ENCODE measurements around the gene GDF10. TPM values are rescaled to one million over a fixed set of nuclear protein-coding genes. Genes with fewer than 3 reads are reported as not detected.

Gene GDF10
- total and polyA plus RNA-seq, 4 donors = 0.10 to 27.5 (median 3.8) TPM; not detected in 1

GRCh38 chr10:47264797-47265281 lies 35.2 kb upstream of the GDF10 start:
- intact Hi-C loops (cut with DNase I) = no loop called here
- ATAC-seq (ENCODE audit: low FRiP score) (no peak), DNase-seq (peak in 1 of 2 donors; percentile 57)
- Histone ChIP-seq H3K27me3 (ENCODE audit: control insufficient read depth in 1 of 2, insufficient read depth in 2 of 2, low read length in 1 of 2) (no peaks in the 10 kb centered on the region), H3K9me3 (ENCODE audit: control insufficient read depth, low read length) (no peaks in the 10 kb centered on the region), H3K4me1 (ENCODE audit: control insufficient read depth in 1 of 2, insufficient read depth in 2 of 2, low read length in 2 of 2) (no peaks in the 10 kb centered on the region), H3K36me3 (ENCODE audit: control insufficient read depth in 1 of 2, insufficient read depth in 2 of 2, low read length in 1 of 2) (no peaks in the 10 kb centered on the region), H3K27ac (ENCODE audit: low read depth in 1 of 2, low read length in 2 of 2) (no peak overlapping the region), H3K4me3 (ENCODE audit: low read length in 2 of 2) (no peak overlapping the region)
- 91 to 95% methylated on average over 7 of the region's 7 CpGs for WGBS, 2 donors

GRCh38 chr10:47266602-47267001 lies 33.4 kb upstream of the GDF10 start:
- no peak for ATAC-seq (ENCODE audit: low FRiP score)
- WGBS, 2 donors = 97% methylated on average over 5 of the region's 5 CpGs

GRCh38 chr10:47268696-47269095 lies 31.3 kb upstream of the GDF10 start:
- DNase-seq (no peak), ATAC-seq (ENCODE audit: low FRiP score) (no peak)
- H3K27ac ChIP-seq (ENCODE audit: low read depth in 1 of 2, low read length in 2 of 2) = no peak overlapping the region
- intact Hi-C loops (cut with DNase I) = no loop called here
- 94 to 95% methylated on average over 9 of the region's 9 CpGs for WGBS, 2 donors
- no peaks in the 10 kb centered on the region for H3K27me3 ChIP-seq (ENCODE audit: control insufficient read depth in 1 of 2, insufficient read depth in 2 of 2, low read length in 1 of 2)
- H3K36me3 ChIP-seq (ENCODE audit: control insufficient read depth in 1 of 2, insufficient read depth in 2 of 2, low read length in 1 of 2) = no peaks in the 10 kb centered on the region
- no peak overlapping the region for H3K4me3 ChIP-seq (ENCODE audit: low read length in 2 of 2)
- no peaks in the 10 kb centered on the region for H3K4me1 ChIP-seq (ENCODE audit: control insufficient read depth in 1 of 2, insufficient read depth in 2 of 2, low read length in 2 of 2)
- no peaks in the 10 kb centered on the region for H3K9me3 ChIP-seq (ENCODE audit: control insufficient read depth, low read length)

More at GRCh38 chr10:47266602-47267001, 33.4 kb upstream of the GDF10 start:
- H3K4me1 ChIP-seq (ENCODE audit: control insufficient read depth in 1 of 2, insufficient read depth in 2 of 2, low read length in 2 of 2) = no peaks in the 10 kb centered on the region
- intact Hi-C loops (cut with DNase I) = no loop called here
- no peak for DNase-seq
- H3K27me3 ChIP-seq (ENCODE audit: control insufficient read depth in 1 of 2, insufficient read depth in 2 of 2, low read length in 1 of 2) = no peaks in the 10 kb centered on the region
- no peaks in the 10 kb centered on the region for H3K9me3 ChIP-seq (ENCODE audit: control insufficient read depth, low read length)
- no peaks in the 10 kb centered on the region for H3K36me3 ChIP-seq (ENCODE audit: control insufficient read depth in 1 of 2, insufficient read depth in 2 of 2, low read length in 1 of 2)
- H3K4me3 ChIP-seq (ENCODE audit: low read length in 2 of 2) = no peak overlapping the region
- H3K27ac ChIP-seq (ENCODE audit: low read depth in 1 of 2, low read length in 2 of 2) = no peak overlapping the region

- H3K36me3 ChIP-seq (ENCODE audit: control insufficient read depth in 1 of 2, insufficient read depth in 2 of 2, low read length in 1 of 2) = no peaks in the 10 kb centered on the region
- H3K27me3 ChIP-seq (ENCODE audit: control insufficient read depth in 1 of 2, insufficient read depth in 2 of 2, low read length in 1 of 2) = no peaks in the 10 kb centered on the region
- H3K4me1 ChIP-seq (ENCODE audit: control insufficient read depth in 1 of 2, insufficient read depth in 2 of 2, low read length in 2 of 2) = no peaks in the 10 kb centered on the region
- H3K27ac ChIP-seq (ENCODE audit: low read depth in 1 of 2, low read length in 2 of 2) = no peak overlapping the region
- no peak overlapping the region for H3K4me3 ChIP-seq (ENCODE audit: low read length in 2 of 2)
- 61 to 67% methylated on average over 5 of the region's 5 CpGs for WGBS, 2 donors
- DNase-seq (no peak), ATAC-seq (ENCODE audit: low FRiP score) (no peak)
- intact Hi-C loops (cut with DNase I) = no loop called here
- no peaks in the 10 kb centered on the region for H3K9me3 ChIP-seq (ENCODE audit: control insufficient read depth, low read length)
These were observed 30.7 kb upstream of the GDF10 start for GRCh38 chr10:47269294-47269693.

- no peaks in the 10 kb centered on the region for H3K9me3 ChIP-seq (ENCODE audit: control insufficient read depth, low read length)
- no peak overlapping the region for H3K27ac ChIP-seq (ENCODE audit: low read depth in 1 of 2, low read length in 2 of 2)
- no peaks in the 10 kb centered on the region for H3K27me3 ChIP-seq (ENCODE audit: control insufficient read depth in 1 of 2, insufficient read depth in 2 of 2, low read length in 1 of 2)
- 73 to 90% methylated on average over 2 of the region's 2 CpGs for WGBS, 2 donors
- no peak overlapping the region for H3K4me3 ChIP-seq (ENCODE audit: low read length in 2 of 2)
- H3K36me3 ChIP-seq (ENCODE audit: control insufficient read depth in 1 of 2, insufficient read depth in 2 of 2, low read length in 1 of 2) = no peaks in the 10 kb centered on the region
- DNase-seq = no peak
- ATAC-seq (ENCODE audit: low FRiP score) = no peak
- no peaks in the 10 kb centered on the region for H3K4me1 ChIP-seq (ENCODE audit: control insufficient read depth in 1 of 2, insufficient read depth in 2 of 2, low read length in 2 of 2)
- intact Hi-C loops (cut with DNase I) = no loop called here
These were observed 23.9 kb upstream of the GDF10 start for GRCh38 chr10:47276071-47276470.

GRCh38 chr10:47276576-47277351 lies 23.2 kb upstream of the GDF10 start:
- no peaks in the 10 kb centered on the region for H3K9me3 ChIP-seq (ENCODE audit: control insufficient read depth, low read length)
- H3K4me3 ChIP-seq (ENCODE audit: low read length in 2 of 2) = no peak overlapping the region
- intact Hi-C loops (cut with DNase I) = no loop called here
- DNase-seq = no peak
- H3K4me1 ChIP-seq (ENCODE audit: control insufficient read depth in 1 of 2, insufficient read depth in 2 of 2, low read length in 2 of 2) = no peaks in the 10 kb centered on the region
- H3K36me3 ChIP-seq (ENCODE audit: control insufficient read depth in 1 of 2, insufficient read depth in 2 of 2, low read length in 1 of 2) = no peaks in the 10 kb centered on the region
- H3K27me3 ChIP-seq (ENCODE audit: control insufficient read depth in 1 of 2, insufficient read depth in 2 of 2, low read length in 1 of 2) = no peaks in the 10 kb centered on the region
- WGBS, 2 donors = 95 to 96% methylated on average over 11 of the region's 11 CpGs
- no peak overlapping the region for H3K27ac ChIP-seq (ENCODE audit: low read depth in 1 of 2, low read length in 2 of 2)
- no peak for ATAC-seq (ENCODE audit: low FRiP score)

GRCh38 chr10:47277352-47278151 lies 22.4 kb upstream of the GDF10 start:
- no peak for DNase-seq
- H3K36me3 ChIP-seq (ENCODE audit: control insufficient read depth in 1 of 2, insufficient read depth in 2 of 2, low read length in 1 of 2) = no peaks in the 10 kb centered on the region
- intact Hi-C loops (cut with DNase I) = no loop called here
- no peak overlapping the region for H3K27ac ChIP-seq (ENCODE audit: low read depth in 1 of 2, low read length in 2 of 2)
- H3K27me3 ChIP-seq (ENCODE audit: control insufficient read depth in 1 of 2, insufficient read depth in 2 of 2, low read length in 1 of 2) = no peaks in the 10 kb centered on the region
- H3K9me3 ChIP-seq (ENCODE audit: control insufficient read depth, low read length) = no peaks in the 10 kb centered on the region
- no peak overlapping the region for H3K4me3 ChIP-seq (ENCODE audit: low read length in 2 of 2)
- WGBS, 2 donors = 74 to 79% methylated on average over 7 of the region's 7 CpGs
- ATAC-seq (ENCODE audit: low FRiP score) = no peak
- H3K4me1 ChIP-seq (ENCODE audit: control insufficient read depth in 1 of 2, insufficient read depth in 2 of 2, low read length in 2 of 2) = no peaks in the 10 kb centered on the region

- no peak for ATAC-seq (ENCODE audit: low FRiP score)
- H3K36me3 ChIP-seq (ENCODE audit: control insufficient read depth in 1 of 2, insufficient read depth in 2 of 2, low read length in 1 of 2) = no peaks in the 10 kb centered on the region
- no peaks in the 10 kb centered on the region for H3K9me3 ChIP-seq (ENCODE audit: control insufficient read depth, low read length)
- no peaks in the 10 kb centered on the region for H3K27me3 ChIP-seq (ENCODE audit: control insufficient read depth in 1 of 2, insufficient read depth in 2 of 2, low read length in 1 of 2)
- H3K4me3 ChIP-seq (ENCODE audit: low read length in 2 of 2) = no peak overlapping the region
- H3K4me1 ChIP-seq (ENCODE audit: control insufficient read depth in 1 of 2, insufficient read depth in 2 of 2, low read length in 2 of 2) = no peaks in the 10 kb centered on the region
- no peak for DNase-seq
- WGBS, 2 donors = 92 to 93% methylated on average over 15 of the region's 15 CpGs
- intact Hi-C loops (cut with DNase I) = no loop called here
- H3K27ac ChIP-seq (ENCODE audit: low read depth in 1 of 2, low read length in 2 of 2) = no peak overlapping the region
These were observed 21.9 kb upstream of the GDF10 start for GRCh38 chr10:47278152-47278473.

GRCh38 chr10:47278720-47279119 lies 21.3 kb upstream of the GDF10 start:
- no peak for ATAC-seq (ENCODE audit: low FRiP score)
- no peak for DNase-seq
- 91 to 94% methylated on average over 3 of the region's 3 CpGs for WGBS, 2 donors
- no peaks in the 10 kb centered on the region for H3K27me3 ChIP-seq (ENCODE audit: control insufficient read depth in 1 of 2, insufficient read depth in 2 of 2, low read length in 1 of 2)
- no peaks in the 10 kb centered on the region for H3K9me3 ChIP-seq (ENCODE audit: control insufficient read depth, low read length)
- H3K4me1 ChIP-seq (ENCODE audit: control insufficient read depth in 1 of 2, insufficient read depth in 2 of 2, low read length in 2 of 2) = no peaks in the 10 kb centered on the region
- no peak overlapping the region for H3K27ac ChIP-seq (ENCODE audit: low read depth in 1 of 2, low read length in 2 of 2)
- intact Hi-C loops (cut with DNase I) = no loop called here
- no peaks in the 10 kb centered on the region for H3K36me3 ChIP-seq (ENCODE audit: control insufficient read depth in 1 of 2, insufficient read depth in 2 of 2, low read length in 1 of 2)
- no peak overlapping the region for H3K4me3 ChIP-seq (ENCODE audit: low read length in 2 of 2)
